Left forelimb (tissue), 1 donor: Measurements from ENCODE around the gene GBP5.
"Not testable (repeated sequence)": the region's sequence is repeated elsewhere in the genome, so short reads cannot be mapped to it uniquely, and the experiment has no call there.

ENCODE experiments used
- DNase-seq: peaks from one replicate; pipeline ENCODE4 v3.0.0-alpha.2; 2018; ENCODE audit warnings: low spot score

GBP5 gene

GRCh38 chr1:89272269-89273041 lies at the start of gene GBP5:
Gene GBP5 (minus strand): TSS chr1:89272860. CDS start chr1:89269555, 3,305 bp downstream.
- DNase-seq = not testable (repeated sequence)

- DNase-seq = no peak
Observed at GRCh38 chr1:89322402-89322801, 49.7 kb upstream of the GBP5 start.

GRCh38 chr1:89312572-89312971 lies 39.9 kb upstream of the GBP5 start:
- no peak for DNase-seq

- no peak for DNase-seq
Observed at GRCh38 chr1:89311757-89312156, 39.1 kb upstream of the GBP5 start.

GRCh38 chr1:89310976-89311375 lies 38.3 kb upstream of the GBP5 start:
- no peak for DNase-seq

GRCh38 chr1:89310505-89310904 lies 37.8 kb upstream of the GBP5 start:
- no peak for DNase-seq

GRCh38 chr1:89309828-89310227 lies 37.2 kb upstream of the GBP5 start:
- DNase-seq = no peak

GRCh38 chr1:89306273-89306672 lies 33.6 kb upstream of the GBP5 start:
- no peak for DNase-seq

GRCh38 chr1:89305493-89305892 lies 32.8 kb upstream of the GBP5 start:
- no peak for DNase-seq

GRCh38 chr1:89304572-89305230 lies 32.0 kb upstream of the GBP5 start:
- DNase-seq = no peak

- DNase-seq = no peak
Observed at GRCh38 chr1:89302697-89303332, 30.2 kb upstream of the GBP5 start.

- DNase-seq = not testable (repeated sequence)
Observed at GRCh38 chr1:89299739-89300463, 27.2 kb upstream of the GBP5 start.

- no peak for DNase-seq
Observed at GRCh38 chr1:89298461-89298860, 25.8 kb upstream of the GBP5 start.

- no peak for DNase-seq
Observed at GRCh38 chr1:89295187-89295586, 22.5 kb upstream of the GBP5 start.

- DNase-seq = no peak
Observed at GRCh38 chr1:89291276-89291675, 18.6 kb upstream of the GBP5 start.

GRCh38 chr1:89288051-89288340 lies 15.3 kb upstream of the GBP5 start:
- no peak for DNase-seq

- DNase-seq = no peak
Observed at GRCh38 chr1:89287181-89288050, 14.8 kb upstream of the GBP5 start.

GRCh38 chr1:89286549-89287180 lies 14.0 kb upstream of the GBP5 start:
- DNase-seq = no peak

- no peak for DNase-seq
Observed at GRCh38 chr1:89285745-89286380, 13.2 kb upstream of the GBP5 start.

GRCh38 chr1:89284078-89284763 lies 11.6 kb upstream of the GBP5 start:
- DNase-seq = not testable (repeated sequence)
